Mucosa of descending colon (tissue), 3 donors: ENCODE results near the gene CCDC127. TPM values are rescaled to one million over a fixed set of nuclear protein-coding genes. Genes with fewer than 3 reads are reported as not detected.
"Not testable (repeated sequence)": the region's sequence is repeated elsewhere in the genome, so short reads cannot be mapped to it uniquely, and the experiment has no call there.

Experiments used
- ATAC-seq: fragments of 200-7000 bp; cut with Tn5 transposase; one replicate; pipeline ENCODE4 v1.9.1; 2020; ENCODE audit warnings: mild to moderate bottlenecking, moderate library complexity
- DNase-seq, 3 donors: peaks; one replicate each; pipeline ENCODE4 v3.0.0-alpha.2; 2020
- H3K36me3 ChIP-seq: fragments of 200-600 bp; one replicate; pipeline ENCODE4 v1.8.0; 2021; ENCODE audit warnings: low read depth, mild to moderate bottlenecking
- H3K4me1 ChIP-seq: fragments of 200-600 bp; one replicate; pipeline ENCODE4 v1.8.0; 2021; ENCODE audit warnings: low read depth, mild to moderate bottlenecking
- H3K4me3 ChIP-seq: fragments of 200-600 bp; one replicate; pipeline ENCODE4 v1.8.0; 2021; ENCODE audit warnings: mild to moderate bottlenecking
- H3K9me3 ChIP-seq: fragments of 200-600 bp; one replicate; pipeline ENCODE4 v1.8.0; 2021; ENCODE audit warnings: mild to moderate bottlenecking
- CTCF ChIP-seq: fragments of 200-600 bp; IDR thresholded peaks from one replicate; pipeline ENCODE4 v1.8.0; 2022; ENCODE audit warnings: antibody characterized with exemption, mild to moderate bottlenecking
- intact Hi-C, 2 donors: fragments of 100-400 bp; cut with DNase I in 1 of 2; cut with micrococcal nuclease in 1 of 2; formaldehyde crosslinking; loops; one replicate each; pipeline versions ENCODE4 v1.11.0 to v1.11.1; 2022; cut with DNase I, micrococcal nuclease
- total RNA-seq, 3 donors: library from RNA; stranded (reverse); fragmentation: NEBNext Ultra II Directional in 2 of 3; extraction: Animal tissue kit (Norgen Biotek cat#: 25700) in 2 of 3; gene quantifications; one replicate each; pipeline versions ENCODE4 v1.2.1 to v1.2.4, GENCODE V29; 2021 to 2023
- donor health status: DM: no; HTN: no; CAD: no; lungs with moderate emphysema.
- donor health status: DM: no; HTN: no; CAD: no.
- donor health status: DM: no; HTN: yes; CAD: no.

CCDC127 gene
- total RNA-seq, 3 donors from 2014 or later: 3.5 to 9.8 (median 4.7) TPM

- Histone ChIP-seq H3K36me3 (no peaks in the 10 kb centered on the region), H3K4me3 (no peak overlapping the region), H3K9me3 (no peaks in the 10 kb centered on the region), H3K4me1 (no peaks in the 10 kb centered on the region)
- ATAC-seq (no peak), DNase-seq (no peak)
- TF ChIP-seq CTCF: no peak
- intact Hi-C loops: no loop called here
Observed at GRCh38 chr5:166441-167372, 51.2 kb downstream of the CCDC127 start.

DNA sequence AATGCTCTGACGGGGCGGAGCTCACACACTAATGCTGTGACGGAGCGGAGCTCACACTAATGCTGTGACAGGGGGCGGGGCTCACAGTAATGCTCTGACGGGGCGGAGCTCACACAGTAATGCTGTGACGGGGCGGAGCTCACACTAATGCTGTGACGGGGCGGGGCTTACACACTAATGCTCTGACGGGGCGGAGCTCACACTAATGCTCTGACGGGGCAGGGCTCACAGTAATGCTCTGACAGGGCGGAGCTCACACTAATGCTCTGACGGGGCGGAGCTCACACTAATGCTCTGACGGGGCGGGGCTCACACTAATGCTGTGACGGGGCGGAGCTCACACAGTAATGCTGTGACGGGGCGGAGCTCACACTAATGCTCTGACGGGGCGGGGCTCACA, 53.2 kb downstream of the CCDC127 start:
- H3K4me1 ChIP-seq, H3K4me3 ChIP-seq, H3K36me3 ChIP-seq, H3K9me3 ChIP-seq, DNase-seq, intact Hi-C loops, ATAC-seq: not testable (repeated sequence)

GRCh38 chr5:164244-164643, 53.7 kb downstream of the CCDC127 start:
- DNase-seq: no peak
- Histone ChIP-seq H3K4me1 (no peaks in the 10 kb centered on the region), H3K4me3 (no peak overlapping the region), H3K36me3 (no peaks in the 10 kb centered on the region), H3K9me3 (no peaks in the 10 kb centered on the region)
- ATAC-seq: no peak
- no peak for TF ChIP-seq CTCF
- intact Hi-C loops: no loop called here

- no peak for TF ChIP-seq CTCF
- DNase-seq: no peak
Observed at GRCh38 chr5:163841-164240, 54.1 kb downstream of the CCDC127 start.

GRCh38 chr5:163338-163620, 54.7 kb downstream of the CCDC127 start:
- intact Hi-C loops: no loop called here
- no peaks in the 10 kb centered on the region for H3K36me3 ChIP-seq
- H3K4me3 ChIP-seq: no peak overlapping the region
- ATAC-seq (no peak), DNase-seq (no peak)
- H3K4me1 ChIP-seq: no peaks in the 10 kb centered on the region
- H3K9me3 ChIP-seq: no peaks in the 10 kb centered on the region
- TF ChIP-seq CTCF: no peak

More at GRCh38 chr5:163841-164240, 54.1 kb downstream of the CCDC127 start:
- intact Hi-C loops: no loop called here
- no peaks in the 10 kb centered on the region for H3K4me1 ChIP-seq
- H3K9me3 ChIP-seq: no peaks in the 10 kb centered on the region
- ATAC-seq: no peak
- H3K4me3 ChIP-seq: no peak overlapping the region
- no peaks in the 10 kb centered on the region for H3K36me3 ChIP-seq

- Histone ChIP-seq H3K9me3 (no peaks in the 10 kb centered on the region), H3K4me1 (no peaks in the 10 kb centered on the region), H3K4me3 (no peak overlapping the region), H3K36me3 (no peaks in the 10 kb centered on the region)
- intact Hi-C loops: no loop called here
- DNase-seq (no peak), ATAC-seq (no peak)
- TF ChIP-seq CTCF: no peak
Observed at GRCh38 chr5:162565-163337, 55.2 kb downstream of the CCDC127 start.
